ENCODE measurements around the gene HOXC9.

DNA sequence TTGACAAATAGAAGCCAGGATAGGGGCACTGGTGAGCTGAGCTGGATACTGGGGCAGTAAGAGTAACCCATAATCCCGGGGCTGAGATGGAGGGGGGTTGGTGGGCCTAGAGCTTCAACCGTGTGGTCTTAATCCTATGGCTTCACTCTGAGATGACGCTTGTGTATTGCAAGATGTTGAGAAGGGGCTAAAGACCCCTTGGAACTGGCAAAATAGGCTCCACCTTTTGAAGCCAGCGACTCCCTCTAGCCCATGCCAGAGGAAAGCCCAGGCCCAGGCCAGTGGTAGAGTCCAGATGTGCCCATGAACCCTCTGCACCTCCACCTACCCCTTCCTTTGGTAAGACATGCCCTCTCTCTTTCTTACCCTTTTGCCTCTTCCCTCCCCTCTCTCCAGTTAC, 40.6 kb upstream of the HOXC9 start:
- TF ChIP-seq CTCF (IDR thresholded peaks at IDR 0.05 in 4 of 5, conservative IDR thresholded peaks at IDR 0.05 in 1 of 5) (no peak), POLR2A (IDR thresholded peaks at IDR 0.05) (no peak)
